A673 (cell line): Measurements from ENCODE around the gene ENTHD1. TPM values are rescaled to one million over a fixed set of nuclear protein-coding genes. Genes with fewer than 3 reads are reported as not detected.

Experiments
- BruUV-seq: library from RNA; stranded (reverse); fragments of 400-500 nt; replicated peaks from 2 replicates; lab custom pipeline; 2021; lab: Mats Ljungman, UMichigan
- CTCF ChIA-PET: fragments of 300-600 bp; sonication (Branson Sonifier 250); formaldehyde crosslinking; loops from one replicate; lab custom pipeline; 2022; ENCODE audit warnings: antibody characterized with exemption; lab: Charles Lee
- POLR2A ChIA-PET: fragments of 300-600 bp; sonication (Branson Sonifier 250); formaldehyde crosslinking; loops from one replicate; lab custom pipeline; 2022; ENCODE audit warnings: antibody characterized with exemption; ENCODE audit not compliant: low non-redundant PET; lab: Charles Lee
- DNase-seq: peaks from one replicate; pipeline ENCODE4 v3.0.0-alpha.2; 2015; ENCODE audit warnings: low spot score
- H3K27ac ChIP-seq: fragments of 200-600 bp; sonication (generic); 2 replicates; pipeline ENCODE4 v1.5.1; 2016; ENCODE audit warnings: mixed run types, low read depth, mild to moderate bottlenecking, mixed read lengths, antibody characterized with exemption, low read length; ENCODE audit not compliant: poor library complexity, severe bottlenecking
- H3K27me3 ChIP-seq: fragments of 200-600 bp; sonication (generic); replicated peaks from 2 replicates; pipeline ENCODE4 v1.6.1; 2017; ENCODE audit warnings: mixed run types, low read depth, mild to moderate bottlenecking, mixed read lengths, antibody characterized with exemption, low read length; ENCODE audit not compliant: insufficient read depth, poor library complexity
- H3K36me3 ChIP-seq: fragments of 200-600 bp; sonication (generic); 2 replicates; pipeline ENCODE4 v1.6.1; 2016; ENCODE audit warnings: mixed run types, mild to moderate bottlenecking, mixed read lengths, antibody characterized with exemption, low read length; ENCODE audit not compliant: insufficient read depth, poor library complexity, severe bottlenecking
- H3K4me1 ChIP-seq: fragments of 200-600 bp; sonication (generic); 2 replicates; pipeline ENCODE4 v1.6.1; 2017; ENCODE audit warnings: mixed run types, mild to moderate bottlenecking, mixed read lengths, antibody characterized with exemption, low read length; ENCODE audit not compliant: insufficient read depth, poor library complexity, severe bottlenecking
- H3K4me3 ChIP-seq: fragments of 200-600 bp; sonication (generic); 2 replicates; pipeline ENCODE4 v1.5.1; 2016; ENCODE audit warnings: low read depth, mixed run types, mild to moderate bottlenecking, mixed read lengths, low read length; ENCODE audit not compliant: poor library complexity, severe bottlenecking
- H3K9me3 ChIP-seq: fragments of 200-600 bp; sonication (generic); 2 replicates; pipeline ENCODE4 v1.6.1; 2016; ENCODE audit warnings: mixed run types, low read depth, mild to moderate bottlenecking, mixed read lengths, antibody characterized with exemption, low read length; ENCODE audit not compliant: poor library complexity, severe bottlenecking
- EZH2 ChIP-seq: fragments of 200-600 bp; sonication (generic); IDR thresholded peaks from 2 replicates; pipeline ENCODE4 v1.6.1; 2017; ENCODE audit warnings: borderline replicate concordance, low read depth, mild to moderate bottlenecking, mixed read lengths, antibody characterized with exemption, low read length; ENCODE audit not compliant: poor library complexity, severe bottlenecking
- intact Hi-C: fragments of 100-400 bp; cut with micrococcal nuclease; formaldehyde crosslinking; loops from one replicate; pipeline ENCODE4 v1.10.0; 2022; ENCODE audit not compliant: unreplicated experiment
- total RNA-seq: library from RNA; stranded (reverse); gene quantifications from 2 replicates; pipeline ENCODE4 v1.2.3, GENCODE V29; 2021
- TF ChIP-seq, protein P1 (sequence below): fragments of 300-800, 200-600 bp; sonication (generic); conservative IDR thresholded peaks from 2 replicates; pipeline ENCODE4 v1.5.1; 2017; ENCODE audit warnings: low read depth, mild to moderate bottlenecking, antibody characterized with exemption, low read length, moderate library complexity, mixed read lengths

The ENTHD1 gene
- total RNA-seq, 1 experiment from 2014 or later: not detected

- Histone ChIP-seq H3K27me3 (no peaks in the 10 kb centered on the region), H3K36me3 (no peaks in the 10 kb centered on the region), H3K9me3 (no peaks in the 10 kb centered on the region), H3K4me3 (no peak overlapping the region), H3K4me1 (no peaks in the 10 kb centered on the region), H3K27ac (no peak overlapping the region)
- no peak for TF ChIP-seq EZH2
- TF ChIP-seq, protein P1, sequence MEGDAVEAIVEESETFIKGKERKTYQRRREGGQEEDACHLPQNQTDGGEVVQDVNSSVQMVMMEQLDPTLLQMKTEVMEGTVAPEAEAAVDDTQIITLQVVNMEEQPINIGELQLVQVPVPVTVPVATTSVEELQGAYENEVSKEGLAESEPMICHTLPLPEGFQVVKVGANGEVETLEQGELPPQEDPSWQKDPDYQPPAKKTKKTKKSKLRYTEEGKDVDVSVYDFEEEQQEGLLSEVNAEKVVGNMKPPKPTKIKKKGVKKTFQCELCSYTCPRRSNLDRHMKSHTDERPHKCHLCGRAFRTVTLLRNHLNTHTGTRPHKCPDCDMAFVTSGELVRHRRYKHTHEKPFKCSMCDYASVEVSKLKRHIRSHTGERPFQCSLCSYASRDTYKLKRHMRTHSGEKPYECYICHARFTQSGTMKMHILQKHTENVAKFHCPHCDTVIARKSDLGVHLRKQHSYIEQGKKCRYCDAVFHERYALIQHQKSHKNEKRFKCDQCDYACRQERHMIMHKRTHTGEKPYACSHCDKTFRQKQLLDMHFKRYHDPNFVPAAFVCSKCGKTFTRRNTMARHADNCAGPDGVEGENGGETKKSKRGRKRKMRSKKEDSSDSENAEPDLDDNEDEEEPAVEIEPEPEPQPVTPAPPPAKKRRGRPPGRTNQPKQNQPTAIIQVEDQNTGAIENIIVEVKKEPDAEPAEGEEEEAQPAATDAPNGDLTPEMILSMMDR: no peak
- BruUV-seq: no TSS peak
- intact Hi-C loops: no loop called here
- DNase-seq: no peak
- POLR2A ChIA-PET: no interaction called here
- CTCF ChIA-PET: no interaction called here
Observed at GRCh38 chr22:39727541-39727940, 166.0 kb downstream of the ENTHD1 start.

- Histone ChIP-seq H3K27me3 (no peaks in the 10 kb centered on the region), H3K4me1 (no peaks in the 10 kb centered on the region), H3K4me3 (no peak overlapping the region), H3K36me3 (no peaks in the 10 kb centered on the region), H3K9me3 (no peaks in the 10 kb centered on the region), H3K27ac (no peak overlapping the region)
- CTCF ChIA-PET: no interaction called here
- intact Hi-C loops: no loop called here
- POLR2A ChIA-PET: no interaction called here
- no peak for DNase-seq
- BruUV-seq: no TSS peak
- TF ChIP-seq EZH2: no peak
- TF ChIP-seq, protein P1: no peak
Observed at GRCh38 chr22:39725351-39726035, 168.1 kb downstream of the ENTHD1 start.

GRCh38 chr22:39724857-39725256 lies 168.7 kb downstream of the ENTHD1 start:
- TF ChIP-seq EZH2: no peak
- TF ChIP-seq, protein P1: no peak
- H3K27me3 ChIP-seq: no peaks in the 10 kb centered on the region
- POLR2A ChIA-PET: no interaction called here
- no peaks in the 10 kb centered on the region for H3K4me1 ChIP-seq
- no TSS peak for BruUV-seq
- no peak overlapping the region for H3K4me3 ChIP-seq
- no peak overlapping the region for H3K27ac ChIP-seq
- DNase-seq: no peak
- intact Hi-C loops: no loop called here
- no peaks in the 10 kb centered on the region for H3K36me3 ChIP-seq
- CTCF ChIA-PET: no interaction called here
- no peaks in the 10 kb centered on the region for H3K9me3 ChIP-seq
